ENCODE data around the gene ERP29. TPM values are rescaled to one million over a fixed set of nuclear protein-coding genes. Genes with fewer than 3 reads are reported as not detected.

The ERP29 gene
- total RNA-seq, 5 donors from 2014 or later (not counting 1 experiment from before 2014, with no cell fraction given) = 114 to 175 (median 158) TPM

GRCh38 chr12:111976860-111977259 lies 36.4 kb upstream of the ERP29 start:
- Mint-ChIP-seq H3K36me3 (peaks cover 33% of the 10 kb centered on the region), H3K4me3 (no peak overlapping the region), H3K4me1 (peaks cover 35 to 53% (median 38%) of the 10 kb centered on the region in 3 donors), H3K27ac (peak overlapping the region; percentile 38 to 64), H3K9me3 (no peaks in the 10 kb centered on the region), H3K27me3 (no peaks in the 10 kb centered on the region)
- H3K27me3 ChIP-seq (replicated peaks in 1 of 2; ENCODE audit: control insufficient read depth in 2 of 2, extremely low read depth in 1 of 2, insufficient read depth in 2 of 2, low read length in 1 of 2) = no peaks in the 10 kb centered on the region
- peaks cover 0 to 7% of the 10 kb centered on the region in 2 experiments for H3K4me1 ChIP-seq (ENCODE audit: control insufficient read depth in 1 of 2, extremely low read depth in 1 of 2, insufficient read depth in 2 of 2, low read length in 2 of 2)
- DNase-seq (no peak), ATAC-seq (replicated peaks in 1 of 4) (no peak)
- H3K36me3 ChIP-seq (ENCODE audit: control insufficient read depth in 2 of 2, extremely low read depth in 1 of 2, insufficient read depth in 1 of 2, low read length in 1 of 2) = peaks cover 0 to under 1% of the 10 kb centered on the region in 2 donors
- no peak overlapping the region for H3K27ac ChIP-seq (ENCODE audit: low read length)
- no peaks in the 10 kb centered on the region for H3K9me3 ChIP-seq
- ChIA-PET POLR2A (interaction anchor here in 1 of 2 donors (0.6 kb wide), 1 partner anchor 110 kb away, joined by 6 read pairs; no protein-coding TSS in a partner anchor), CTCF (interaction anchor here in 1 of 2 donors (0.9 to 2.1 kb wide), 2 partner anchors 36 to 37 kb away, joined by 3 to 4 read pairs; partner anchors contain the start of gene TMEM116)
- no peak overlapping the region for H3K4me3 ChIP-seq (ENCODE audit: control insufficient read depth in 1 of 2, extremely low read depth in 1 of 2, low read length in 1 of 2)

DNA sequence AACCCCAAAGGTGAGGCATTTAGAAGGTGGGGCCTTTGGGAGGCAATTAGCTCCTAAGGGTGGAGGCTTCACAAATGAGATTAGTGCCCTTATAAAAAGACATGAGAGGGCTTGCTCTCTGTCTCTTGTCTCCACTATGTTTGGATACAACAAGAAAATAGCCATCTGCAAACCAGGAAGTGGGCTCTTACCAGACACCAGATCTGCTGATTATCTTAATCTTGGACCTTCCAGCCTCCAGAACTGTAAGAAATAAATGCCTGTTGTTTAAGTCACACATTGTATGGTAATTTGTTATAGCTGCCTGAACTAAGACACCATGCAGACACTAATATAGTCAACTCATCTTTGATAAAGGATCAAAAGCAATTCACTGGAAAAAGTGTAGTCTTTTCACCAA lies 34.7 kb upstream of the ERP29 start:
- H3K4me1 ChIP-seq (ENCODE audit: control insufficient read depth in 1 of 2, extremely low read depth in 1 of 2, insufficient read depth in 2 of 2, low read length in 2 of 2) = peaks cover 0 to 7% of the 10 kb centered on the region in 2 experiments
- peaks cover 36% of the 10 kb centered on the region for H3K36me3 Mint-ChIP-seq
- CTCF ChIA-PET = no interaction called here
- H3K27me3 ChIP-seq (replicated peaks in 1 of 2; ENCODE audit: control insufficient read depth in 2 of 2, extremely low read depth in 1 of 2, insufficient read depth in 2 of 2, low read length in 1 of 2) = no peaks in the 10 kb centered on the region
- no peaks in the 10 kb centered on the region for H3K36me3 ChIP-seq (ENCODE audit: control insufficient read depth in 2 of 2, extremely low read depth in 1 of 2, insufficient read depth in 1 of 2, low read length in 1 of 2)
- H3K4me1 Mint-ChIP-seq = peaks cover 33 to 53% (median 34%) of the 10 kb centered on the region in 3 donors
- H3K4me3 ChIP-seq (ENCODE audit: control insufficient read depth in 1 of 2, extremely low read depth in 1 of 2, low read length in 1 of 2) = no peak overlapping the region
- H3K27ac ChIP-seq (ENCODE audit: low read length) = no peak overlapping the region
- no peak overlapping the region for H3K27ac Mint-ChIP-seq
- ATAC-seq (replicated peaks in 1 of 4) (no peak), DNase-seq (no peak)
- no peak overlapping the region for H3K4me3 Mint-ChIP-seq
- no peaks in the 10 kb centered on the region for H3K9me3 Mint-ChIP-seq
- POLR2A ChIA-PET = interaction anchor here in 1 of 2 donors (0.6 kb wide), 1 partner anchor 12 kb away, joined by 3 read pairs; no protein-coding TSS in a partner anchor
- H3K9me3 ChIP-seq = no peaks in the 10 kb centered on the region
- H3K27me3 Mint-ChIP-seq = no peaks in the 10 kb centered on the region

GRCh38 chr12:111980598-111980997 lies 32.6 kb upstream of the ERP29 start:
- no CpG with 5 or more reads among the region's 5 CpGs for WGBS (ENCODE audit: insufficient coverage)
- no peaks in the 10 kb centered on the region for H3K36me3 ChIP-seq (ENCODE audit: control insufficient read depth in 2 of 2, extremely low read depth in 1 of 2, insufficient read depth in 1 of 2, low read length in 1 of 2)
- no peak overlapping the region for H3K27ac ChIP-seq (ENCODE audit: low read length)
- DNase-seq (no peak), ATAC-seq (replicated peaks in 1 of 4) (no peak)
- no peaks in the 10 kb centered on the region for H3K27me3 ChIP-seq (replicated peaks in 1 of 2; ENCODE audit: control insufficient read depth in 2 of 2, extremely low read depth in 1 of 2, insufficient read depth in 2 of 2, low read length in 1 of 2)
- Mint-ChIP-seq H3K27me3 (no peaks in the 10 kb centered on the region), H3K36me3 (peaks cover 34% of the 10 kb centered on the region), H3K4me3 (no peak overlapping the region), H3K27ac (peak overlapping the region in 1 of 2 donors; percentile 58), H3K4me1 (peaks cover 28 to 56% (median 32%) of the 10 kb centered on the region in 3 donors), H3K9me3 (no peaks in the 10 kb centered on the region)
- no peak overlapping the region for H3K4me3 ChIP-seq (ENCODE audit: control insufficient read depth in 1 of 2, extremely low read depth in 1 of 2, low read length in 1 of 2)
- H3K4me1 ChIP-seq (ENCODE audit: control insufficient read depth in 1 of 2, extremely low read depth in 1 of 2, insufficient read depth in 2 of 2, low read length in 2 of 2) = peaks cover 0 to 2% of the 10 kb centered on the region in 2 experiments
- CTCF ChIA-PET = interaction anchor here in 1 of 2 donors (0.7 to 1.4 kb wide), 2 partner anchors 21 to 32 kb away, joined by 3 read pairs; no protein-coding TSS in a partner anchor
- POLR2A ChIA-PET = no interaction called here
- no peaks in the 10 kb centered on the region for H3K9me3 ChIP-seq

GRCh38 chr12:111981987-111982386 lies 31.2 kb upstream of the ERP29 start:
- ATAC-seq (replicated peaks in 1 of 4) (no peak), DNase-seq (no peak)
- Mint-ChIP-seq H3K4me3 (no peak overlapping the region), H3K27me3 (no peaks in the 10 kb centered on the region), H3K36me3 (peaks cover 32% of the 10 kb centered on the region), H3K4me1 (peaks cover 21 to 48% (median 26%) of the 10 kb centered on the region in 3 donors), H3K27ac (no peak overlapping the region), H3K9me3 (no peaks in the 10 kb centered on the region)
- WGBS (ENCODE audit: insufficient coverage) = no CpG with 5 or more reads among the region's 2 CpGs
- ChIA-PET POLR2A (no interaction called here), CTCF (no interaction called here)
- no peak overlapping the region for H3K27ac ChIP-seq (ENCODE audit: low read length)
- H3K4me1 ChIP-seq (ENCODE audit: control insufficient read depth in 1 of 2, extremely low read depth in 1 of 2, insufficient read depth in 2 of 2, low read length in 2 of 2) = peaks cover 0 to 2% of the 10 kb centered on the region in 2 experiments
- no peak overlapping the region for H3K4me3 ChIP-seq (ENCODE audit: control insufficient read depth in 1 of 2, extremely low read depth in 1 of 2, low read length in 1 of 2)
- H3K9me3 ChIP-seq = no peaks in the 10 kb centered on the region
- no peaks in the 10 kb centered on the region for H3K27me3 ChIP-seq (replicated peaks in 1 of 2; ENCODE audit: control insufficient read depth in 2 of 2, extremely low read depth in 1 of 2, insufficient read depth in 2 of 2, low read length in 1 of 2)
- H3K36me3 ChIP-seq (ENCODE audit: control insufficient read depth in 2 of 2, extremely low read depth in 1 of 2, insufficient read depth in 1 of 2, low read length in 1 of 2) = no peaks in the 10 kb centered on the region

- peak overlapping the region; percentile 49 to 55 for H3K27ac Mint-ChIP-seq
- no peak overlapping the region for H3K4me3 Mint-ChIP-seq
- H3K9me3 Mint-ChIP-seq = no peaks in the 10 kb centered on the region
- no CpG with 5 or more reads among the region's 2 CpGs for WGBS (ENCODE audit: insufficient coverage)
- Histone ChIP-seq H3K4me3 (ENCODE audit: control insufficient read depth in 1 of 2, extremely low read depth in 1 of 2, low read length in 1 of 2) (no peak overlapping the region), H3K4me1 (ENCODE audit: control insufficient read depth in 1 of 2, extremely low read depth in 1 of 2, insufficient read depth in 2 of 2, low read length in 2 of 2) (peaks cover 0 to 2% of the 10 kb centered on the region in 2 experiments), H3K27ac (ENCODE audit: low read length) (no peak overlapping the region), H3K9me3 (no peaks in the 10 kb centered on the region), H3K27me3 (replicated peaks in 1 of 2; ENCODE audit: control insufficient read depth in 2 of 2, extremely low read depth in 1 of 2, insufficient read depth in 2 of 2, low read length in 1 of 2) (no peaks in the 10 kb centered on the region), H3K36me3 (ENCODE audit: control insufficient read depth in 2 of 2, extremely low read depth in 1 of 2, insufficient read depth in 1 of 2, low read length in 1 of 2) (peaks cover 0 to 6% of the 10 kb centered on the region in 2 donors)
- ATAC-seq (replicated peaks in 1 of 4) = no peak
- H3K36me3 Mint-ChIP-seq = peaks cover 36% of the 10 kb centered on the region
- H3K27me3 Mint-ChIP-seq = no peaks in the 10 kb centered on the region
- CTCF ChIA-PET = no interaction called here
- DNase-seq = no peak
- peaks cover 10 to 47% (median 26%) of the 10 kb centered on the region in 3 donors for H3K4me1 Mint-ChIP-seq
- POLR2A ChIA-PET = no interaction called here
Measured at GRCh38 chr12:111984820-111985219, 28.4 kb upstream of the ERP29 start.

- H3K27me3 ChIP-seq (replicated peaks in 1 of 2; ENCODE audit: control insufficient read depth in 2 of 2, extremely low read depth in 1 of 2, insufficient read depth in 2 of 2, low read length in 1 of 2) = no peaks in the 10 kb centered on the region
- Mint-ChIP-seq H3K4me3 (peak overlapping the region; percentile 4 to 82 (median 22)), H3K27me3 (no peaks in the 10 kb centered on the region), H3K36me3 (peaks cover 20% of the 10 kb centered on the region), H3K27ac (peak overlapping the region; percentile 97 to 98), H3K4me1 (peaks cover 64 to 73% (median 67%) of the 10 kb centered on the region in 3 donors), H3K9me3 (no peaks in the 10 kb centered on the region)
- peaks cover 32 to 44% of the 10 kb centered on the region in 2 experiments for H3K4me1 ChIP-seq (ENCODE audit: control insufficient read depth in 1 of 2, extremely low read depth in 1 of 2, insufficient read depth in 2 of 2, low read length in 2 of 2)
- H3K4me3 ChIP-seq (ENCODE audit: control insufficient read depth in 1 of 2, extremely low read depth in 1 of 2, low read length in 1 of 2) = no peak overlapping the region
- POLR2A ChIA-PET = interaction anchor here (0.6 to 0.7 kb wide), 4 partner anchors 20 to 70 kb away, joined by 3 to 8 read pairs (median 6); no protein-coding TSS in a partner anchor
- H3K36me3 ChIP-seq (ENCODE audit: control insufficient read depth in 2 of 2, extremely low read depth in 1 of 2, insufficient read depth in 1 of 2, low read length in 1 of 2) = peaks cover 0 to 6% of the 10 kb centered on the region in 2 donors
- peak overlapping the region; percentile 61 for H3K27ac ChIP-seq (ENCODE audit: low read length)
- ATAC-seq (replicated peaks in 1 of 4) (no peak), DNase-seq (no peak)
- no CpG with 5 or more reads among the region's 2 CpGs for WGBS (ENCODE audit: insufficient coverage)
- no peaks in the 10 kb centered on the region for H3K9me3 ChIP-seq
- CTCF ChIA-PET = interaction anchor here (0.6 to 1.3 kb wide), 7 partner anchors 9 to 86 kb away, joined by 3 to 4 read pairs (median 3); partner anchors contain the start of genes ERP29 (in 1 of the 2) and TMEM116 (in 1 of the 2)
Measured at GRCh38 chr12:111991535-111991934, 21.7 kb upstream of the ERP29 start.
